HG02623 (cell line): ENCODE measurements around the gene MAMDC2.

ENCODE experiments used
- ATAC-seq: cut with Tn5 transposase; IDR thresholded peaks from one replicate; pipeline ENCODE4 v1.9.1; 2021; ENCODE audit warnings: moderate library complexity; ENCODE audit not compliant: unreplicated experiment

MAMDC2 gene

DNA sequence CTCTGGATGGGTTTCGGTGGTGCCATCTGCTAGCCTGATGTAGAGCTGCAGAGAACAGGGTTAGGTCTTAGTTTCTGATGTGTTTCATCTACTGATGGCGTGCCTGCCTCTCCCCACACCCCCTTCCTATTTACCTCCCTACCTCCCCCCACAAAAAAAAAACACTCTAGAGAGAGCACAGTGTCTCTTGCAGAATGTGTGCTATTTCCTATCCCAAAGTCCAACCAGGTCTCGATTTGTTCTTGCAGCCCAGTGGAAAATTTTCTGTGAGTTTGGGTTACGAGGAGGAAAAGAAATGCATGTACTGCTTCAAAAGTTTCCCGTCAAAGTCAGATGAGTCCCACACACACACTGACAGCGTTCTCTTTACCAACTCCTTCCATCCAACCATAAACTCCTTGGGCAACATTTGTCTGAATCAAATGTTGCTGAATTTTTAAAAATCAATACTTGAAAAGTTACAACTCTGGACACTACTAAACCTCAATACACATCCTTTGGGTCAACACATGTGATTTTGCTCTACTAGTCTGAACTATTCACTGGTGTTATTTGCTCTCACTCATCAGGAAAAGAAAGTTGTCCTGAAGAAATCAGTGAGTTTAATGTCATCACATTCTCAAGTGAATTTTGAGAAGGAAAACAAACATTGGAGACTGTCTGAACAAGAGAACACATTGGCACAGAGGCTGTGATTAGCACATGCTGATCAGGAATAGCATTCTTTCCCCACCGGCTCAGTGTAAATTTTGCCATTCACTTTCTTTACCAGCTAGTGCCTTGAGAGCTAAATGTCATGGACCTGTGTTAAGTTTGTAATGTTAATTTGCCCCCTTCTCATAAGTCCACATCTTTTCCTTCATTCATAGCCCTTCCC lies 84.1 kb downstream of the MAMDC2 start:
- ATAC-seq: no peak

DNA sequence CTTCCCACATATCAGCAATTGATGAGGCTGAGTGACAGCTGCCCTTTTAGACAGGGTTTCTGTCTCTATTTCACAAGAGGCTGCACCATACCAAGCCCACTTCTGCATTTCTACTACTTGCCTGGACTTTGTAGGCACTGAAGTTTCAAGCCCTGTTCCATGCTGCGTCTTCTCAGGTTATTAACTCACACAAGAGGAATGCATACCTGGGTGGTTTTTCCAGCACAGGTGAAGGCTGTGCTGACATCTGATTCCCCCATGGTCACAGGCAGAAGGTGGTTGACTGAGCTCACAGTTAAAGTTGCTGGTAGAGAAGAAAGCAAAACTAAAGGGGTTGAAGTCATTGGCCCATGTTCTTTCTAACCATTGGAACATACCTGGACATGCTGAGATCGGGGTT lies 86.6 kb downstream of the MAMDC2 start:
- ATAC-seq: no peak

DNA sequence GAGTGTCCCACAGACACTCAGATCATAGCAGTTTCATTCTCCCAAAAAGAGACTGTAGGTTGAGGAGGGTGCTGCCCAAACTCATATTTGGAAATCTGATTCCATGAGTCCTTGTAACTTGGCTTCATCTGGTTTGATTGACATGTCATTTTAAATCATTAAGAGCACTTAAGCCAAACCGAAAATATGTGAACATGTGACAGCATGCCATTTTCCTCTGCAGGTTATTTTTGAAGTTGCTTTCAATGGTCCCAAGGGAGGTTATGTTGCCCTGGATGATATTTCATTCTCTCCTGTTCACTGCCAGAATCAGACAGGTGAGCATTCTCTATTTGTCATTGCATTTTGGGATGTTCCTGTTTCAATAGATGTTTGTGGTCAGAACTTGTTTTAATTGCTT lies 87.6 kb downstream of the MAMDC2 start:
- ATAC-seq: no peak

DNA sequence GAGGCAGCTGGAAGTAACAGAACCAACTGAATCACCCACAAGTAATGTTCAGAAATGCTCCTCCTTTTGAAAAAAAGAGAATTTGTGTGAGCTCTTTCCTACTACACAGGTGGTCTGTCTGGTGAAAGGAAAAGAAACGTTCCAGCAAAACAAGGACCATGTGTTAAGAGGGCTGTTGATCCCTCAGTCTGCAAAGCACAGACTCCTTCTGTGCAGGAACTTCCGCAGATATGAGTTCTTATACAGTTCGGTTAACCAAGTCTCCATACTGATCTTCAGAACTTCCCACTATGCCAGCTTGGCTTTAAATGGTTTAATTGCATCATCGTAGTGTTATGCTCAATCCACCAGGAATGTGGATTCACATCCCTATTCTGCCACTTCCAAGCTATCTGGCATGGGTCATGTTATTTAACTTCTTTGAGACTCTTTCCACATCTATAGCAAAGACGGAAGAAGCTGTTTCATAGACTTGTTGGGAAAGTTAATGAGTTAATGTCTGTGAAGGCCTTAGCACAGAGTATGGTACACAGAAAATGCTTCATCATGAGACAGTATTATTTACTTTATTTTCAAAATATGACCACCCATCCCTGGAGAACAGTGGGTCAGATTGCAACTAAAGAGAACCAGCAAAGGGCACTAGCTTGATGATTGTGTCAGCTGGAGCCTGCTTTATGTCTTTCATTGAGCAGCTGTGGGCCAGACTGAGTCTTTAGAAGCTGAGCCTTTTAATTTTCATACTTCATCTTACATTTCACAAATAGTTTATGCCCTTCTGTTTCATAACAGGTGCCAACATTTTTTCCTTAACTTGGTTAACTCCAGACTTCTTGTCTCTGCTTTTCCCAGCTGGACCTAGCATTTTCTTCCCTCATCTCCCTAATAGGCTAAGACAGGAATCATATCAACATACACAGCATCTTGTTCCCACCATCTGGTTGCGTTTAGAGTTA lies 89.9 kb downstream of the MAMDC2 start:
- no peak for ATAC-seq

DNA sequence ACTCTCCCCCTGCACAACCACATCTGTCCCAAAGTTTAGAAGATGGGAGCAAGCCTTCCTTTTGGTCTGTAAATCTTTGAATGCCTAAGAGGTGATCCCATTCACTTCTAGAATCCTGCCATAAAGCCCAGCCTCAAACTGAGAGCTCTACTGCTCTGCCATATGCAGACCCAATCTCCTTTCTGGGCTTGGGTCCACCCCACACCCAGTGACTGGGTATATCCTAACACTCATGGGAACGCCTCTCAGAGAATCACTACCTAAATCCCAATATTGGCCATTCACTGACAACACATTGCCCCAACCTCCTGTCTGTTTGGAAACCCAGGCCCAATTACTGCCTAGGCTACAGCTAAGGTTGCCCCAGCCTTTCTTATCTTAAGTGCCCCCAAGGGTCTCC lies 90.7 kb downstream of the MAMDC2 start:
- no peak for ATAC-seq

DNA sequence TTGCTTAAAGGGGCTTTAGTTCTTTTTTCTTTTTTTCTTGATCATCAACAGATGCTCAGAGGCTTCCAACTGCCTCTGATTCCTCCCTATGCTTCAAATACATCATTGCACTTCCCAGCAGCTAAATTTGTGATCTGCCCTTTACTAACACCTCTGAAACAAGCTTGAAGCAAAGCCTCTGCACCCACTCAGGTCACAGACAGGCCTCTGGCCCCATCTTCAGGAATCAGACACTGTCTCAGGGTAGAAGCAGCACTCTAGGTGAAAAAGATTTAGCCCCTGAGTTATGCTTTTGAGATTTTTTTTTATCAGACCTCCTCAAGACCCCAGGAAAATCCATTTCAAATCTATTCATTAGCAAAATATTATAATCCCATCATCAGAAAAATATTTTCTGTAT lies 91.5 kb downstream of the MAMDC2 start:
- no peak for ATAC-seq

DNA sequence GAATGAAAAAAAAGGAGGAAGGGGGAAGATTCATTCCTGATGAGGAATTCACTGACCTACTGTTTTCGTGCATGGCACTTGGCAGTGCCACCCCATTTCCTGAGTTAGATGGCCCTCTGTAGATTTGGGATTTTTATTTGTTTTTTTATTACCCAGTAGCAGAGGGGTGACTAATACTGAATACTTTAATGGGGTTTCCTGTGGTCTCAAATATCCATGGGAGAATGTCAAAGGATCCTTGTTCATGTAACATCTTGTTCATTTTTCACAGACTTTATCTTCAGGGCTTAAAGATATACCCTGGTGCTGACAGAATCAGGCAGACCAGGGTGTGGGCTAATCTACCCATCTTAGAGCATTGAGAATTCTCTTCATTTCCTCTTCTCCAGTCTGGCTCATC lies 93.0 kb downstream of the MAMDC2 start:
- ATAC-seq: no peak

DNA sequence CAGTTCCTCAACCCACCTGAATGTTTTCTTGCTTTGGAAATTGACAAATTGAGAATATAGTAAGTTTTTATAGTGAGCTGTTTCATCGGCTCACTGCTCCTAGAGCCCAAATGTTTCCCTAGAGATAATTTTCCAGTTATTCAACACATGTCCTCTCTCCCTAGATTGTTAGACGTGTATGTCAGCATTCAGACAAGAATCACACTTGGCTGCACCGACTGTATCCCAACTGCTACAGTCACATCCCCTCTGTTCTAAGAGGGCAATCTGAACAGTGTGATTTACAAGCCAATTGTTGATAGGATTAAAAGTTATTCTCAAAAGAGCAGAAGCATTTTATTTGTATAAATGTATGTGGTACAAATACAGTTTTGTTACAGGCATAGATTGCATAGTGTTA lies 93.9 kb downstream of the MAMDC2 start:
- ATAC-seq: no peak

DNA sequence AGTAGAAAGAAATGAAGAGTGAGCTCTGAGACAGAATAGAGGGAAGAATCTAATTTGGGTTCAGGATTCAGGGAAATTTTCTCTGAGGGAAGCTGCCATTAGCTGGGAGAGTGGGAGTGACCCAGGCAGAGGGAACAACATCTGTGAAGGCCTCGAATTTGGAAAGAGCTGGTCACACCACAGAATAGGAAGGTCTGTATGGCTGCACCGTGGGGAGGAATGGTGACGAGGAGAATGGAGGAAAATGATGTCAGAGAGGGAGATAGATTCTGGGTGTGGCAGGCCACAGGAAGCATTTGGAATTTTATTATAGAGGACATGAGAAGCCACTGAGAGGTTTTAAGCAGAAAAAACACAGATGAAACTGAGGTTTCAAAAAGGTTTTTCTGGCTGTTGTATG lies 98.5 kb downstream of the MAMDC2 start:
- ATAC-seq: no peak

DNA sequence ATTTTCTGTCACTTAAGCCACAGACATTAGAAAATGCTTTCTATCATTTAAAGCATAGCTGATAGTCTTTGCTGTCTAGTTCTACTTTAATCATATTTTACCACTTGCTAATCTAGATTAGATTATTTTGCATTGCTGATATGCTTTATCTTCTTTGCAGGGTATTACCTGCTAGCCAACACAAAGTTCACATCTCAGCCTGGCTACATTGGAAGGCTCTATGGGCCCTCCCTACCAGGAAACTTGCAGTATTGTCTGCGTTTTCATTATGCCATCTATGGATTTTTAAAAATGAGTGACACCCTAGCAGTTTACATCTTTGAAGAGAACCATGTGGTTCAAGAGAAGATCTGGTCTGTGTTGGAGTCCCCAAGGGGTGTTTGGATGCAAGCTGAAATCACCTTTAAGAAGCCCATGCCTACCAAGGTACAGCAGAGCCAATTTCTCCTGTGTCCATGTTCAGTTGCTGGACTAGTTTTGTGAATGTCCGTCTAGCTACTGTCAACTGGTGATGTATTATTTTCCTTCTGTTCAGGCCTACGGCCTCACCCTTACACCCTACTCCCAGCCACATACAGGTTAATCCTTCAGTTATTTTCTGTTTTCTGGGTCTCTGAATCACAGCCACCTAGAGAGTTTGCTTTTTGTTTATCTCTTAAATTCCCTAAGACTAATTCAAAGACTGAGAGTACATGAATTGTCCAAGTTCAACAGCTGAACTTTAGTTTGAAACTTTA lies 99.9 kb downstream of the MAMDC2 start:
- ATAC-seq: no peak

DNA sequence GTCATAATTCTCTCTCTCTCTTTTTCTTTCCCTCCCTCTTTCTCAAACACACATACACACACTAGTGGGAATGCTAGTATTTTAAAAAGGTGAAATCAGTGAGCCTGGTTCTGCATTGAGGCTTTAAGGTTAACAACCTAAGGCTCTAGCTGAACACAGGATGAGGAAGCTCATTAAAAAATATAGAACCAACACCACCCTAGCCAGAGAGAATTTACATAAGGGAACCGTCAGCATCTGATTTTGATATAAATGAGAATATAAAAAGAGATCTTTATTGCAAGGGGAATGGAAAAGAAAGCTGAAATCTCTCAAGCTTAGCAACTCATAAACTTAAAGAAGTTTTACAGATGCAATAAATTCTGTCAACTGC lies 100.5 kb downstream of the MAMDC2 start:
- no peak for ATAC-seq

DNA sequence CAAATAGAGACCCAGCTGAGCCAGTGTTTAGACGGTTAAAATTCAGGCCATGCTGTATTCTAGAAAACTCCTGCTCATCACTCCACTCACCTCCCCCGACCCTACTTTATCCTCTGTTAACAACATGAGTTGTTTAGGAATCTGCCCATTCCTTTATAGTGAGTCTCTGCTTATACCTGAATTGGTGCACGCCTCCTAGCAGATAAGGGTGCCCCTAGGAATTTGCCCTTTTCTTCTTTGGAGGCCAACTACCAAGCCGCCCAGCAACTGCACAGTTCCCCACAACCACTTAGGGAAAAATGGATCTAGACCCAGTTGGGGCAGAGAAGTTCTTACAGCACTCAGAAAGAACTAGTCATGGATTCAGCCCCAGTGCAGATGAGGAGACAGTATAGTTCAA lies 102.3 kb downstream of the MAMDC2 start:
- ATAC-seq: no peak

DNA sequence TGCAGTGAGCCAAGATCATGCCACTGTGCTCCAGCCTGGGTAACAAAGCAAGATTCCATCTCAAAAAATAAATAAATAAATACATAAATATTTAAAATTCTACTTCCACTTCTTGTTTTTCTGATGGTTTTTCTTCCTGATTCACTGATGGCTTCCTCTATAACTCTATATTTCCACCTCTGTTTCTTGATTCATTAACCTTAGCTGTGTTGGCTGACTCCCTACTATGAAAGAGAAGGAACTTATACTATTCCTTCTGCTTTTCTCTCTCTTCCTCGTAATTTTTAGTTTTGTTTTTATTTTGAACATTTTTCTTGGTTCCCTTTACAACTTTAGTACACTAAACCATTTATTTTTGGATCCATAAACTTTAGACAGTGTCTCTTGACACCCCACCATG lies 103.5 kb downstream of the MAMDC2 start:
- no peak for ATAC-seq

DNA sequence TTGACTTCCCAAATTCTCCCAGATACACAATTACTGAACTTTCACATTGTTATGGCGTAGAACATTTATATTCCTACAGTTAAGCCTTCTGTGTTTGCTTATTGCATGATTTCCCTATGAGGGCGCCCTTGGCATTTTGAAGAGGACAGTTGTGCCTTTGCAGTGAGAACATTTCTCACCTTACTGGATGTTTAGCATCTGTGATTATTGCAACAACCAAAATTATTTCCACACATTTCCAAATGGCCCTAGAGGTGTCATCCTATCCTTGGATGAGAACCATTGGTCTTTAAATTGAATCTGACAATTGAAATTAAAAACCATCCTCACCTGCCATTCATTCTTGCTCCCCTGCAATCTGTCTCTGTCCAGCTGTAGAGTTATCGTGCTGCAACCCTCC lies 104.0 kb downstream of the MAMDC2 start:
- ATAC-seq: no peak

DNA sequence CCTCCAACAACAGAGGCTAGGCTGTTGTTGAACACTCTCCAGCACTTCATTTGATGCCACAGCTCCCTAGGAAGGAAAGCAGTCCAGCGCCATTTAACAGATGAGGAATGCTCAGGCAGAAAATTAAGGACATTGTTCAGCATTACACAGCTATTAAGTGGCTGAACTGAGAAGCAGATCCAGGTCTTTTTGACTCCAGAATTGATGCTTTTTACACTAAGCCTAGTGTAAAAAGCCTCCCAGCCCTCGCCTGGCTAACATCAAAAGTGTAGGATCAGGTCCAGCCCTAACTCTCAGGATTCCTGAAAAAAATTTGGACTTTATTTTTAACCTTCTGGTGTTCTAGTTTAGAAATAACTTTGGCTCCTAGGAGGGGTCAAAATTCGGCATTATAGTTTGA lies 108.7 kb downstream of the MAMDC2 start:
- no peak for ATAC-seq

DNA sequence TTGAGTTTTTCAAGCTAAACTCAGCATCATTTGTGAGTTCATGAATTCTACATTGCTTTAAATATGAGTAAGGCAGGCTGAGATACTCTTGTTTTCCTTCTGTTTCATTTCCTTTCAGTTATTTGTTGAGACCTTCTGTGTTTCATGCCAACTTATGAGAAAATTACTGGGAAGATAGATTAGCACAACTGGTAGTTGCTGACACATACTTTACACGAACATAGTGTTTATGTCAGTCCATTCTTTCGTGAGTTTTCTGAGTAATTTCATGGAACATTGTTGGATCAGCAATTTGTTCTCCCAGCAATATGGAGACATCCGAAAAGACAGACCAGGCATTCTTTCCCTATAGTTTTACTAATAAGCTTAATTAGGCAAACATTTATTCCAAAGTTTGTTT lies 113.1 kb downstream of the MAMDC2 start:
- ATAC-seq: no peak

DNA sequence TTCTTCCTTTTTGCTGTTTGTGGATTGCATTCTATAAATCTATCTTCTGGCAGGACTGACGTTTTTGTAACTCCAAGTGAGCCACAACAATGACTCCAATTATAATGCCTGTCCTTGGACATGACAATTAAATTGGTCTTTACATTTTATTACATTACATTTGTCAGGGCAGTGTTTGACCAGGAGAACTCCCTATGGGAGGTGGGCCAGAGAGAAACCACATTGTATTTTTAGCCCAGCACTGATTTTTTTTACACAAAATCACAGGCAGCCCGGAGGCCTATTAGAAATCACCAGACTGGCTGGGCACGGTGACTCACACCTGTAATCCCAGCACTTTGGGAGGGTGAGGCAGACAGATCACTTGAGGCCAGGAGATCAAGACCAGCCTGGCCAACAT lies 116.0 kb downstream of the MAMDC2 start:
- no peak for ATAC-seq

DNA sequence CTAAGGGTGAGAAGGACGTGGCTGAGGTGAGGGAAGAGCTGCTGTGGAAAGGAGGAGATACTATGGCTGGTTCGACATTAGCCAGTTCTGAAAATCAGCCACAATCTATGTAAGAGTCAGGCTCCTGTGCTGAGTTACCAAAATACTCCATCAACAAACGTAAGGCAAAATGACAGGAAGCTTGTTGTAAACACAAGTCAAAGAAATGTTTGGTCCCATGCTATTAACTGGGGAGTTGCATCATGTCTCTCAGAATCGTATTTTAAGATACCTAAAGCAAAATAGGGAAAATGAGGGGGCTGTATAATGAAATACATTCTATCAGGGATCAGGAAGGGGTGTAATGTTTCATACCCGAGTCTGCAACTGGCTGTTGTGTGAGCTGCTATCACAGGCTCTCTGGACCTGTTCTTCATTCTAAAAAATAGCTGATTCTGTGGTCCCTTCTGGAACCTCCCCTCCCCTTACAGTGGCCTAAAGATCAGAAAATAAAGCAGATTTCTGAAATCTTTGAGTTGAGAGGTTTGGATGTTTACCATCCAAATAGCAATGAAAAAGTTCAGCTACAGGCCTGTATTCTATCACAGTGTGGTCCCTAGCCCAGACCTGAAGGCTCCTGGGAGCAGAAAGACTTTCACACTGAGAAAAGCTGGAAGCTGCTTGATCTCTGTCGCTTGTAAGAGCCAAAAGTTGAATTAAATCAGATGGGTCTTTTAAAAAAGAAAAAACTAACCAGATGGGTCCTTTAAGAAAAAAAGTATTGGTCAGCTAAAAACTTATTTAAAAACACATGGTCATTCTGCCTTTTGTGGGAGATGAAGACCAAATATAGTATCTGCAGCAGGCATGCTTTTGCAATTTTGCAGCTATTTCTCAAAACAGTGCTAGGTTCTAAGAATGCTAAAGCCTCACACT lies 117.3 kb downstream of the MAMDC2 start:
- ATAC-seq: no peak

DNA sequence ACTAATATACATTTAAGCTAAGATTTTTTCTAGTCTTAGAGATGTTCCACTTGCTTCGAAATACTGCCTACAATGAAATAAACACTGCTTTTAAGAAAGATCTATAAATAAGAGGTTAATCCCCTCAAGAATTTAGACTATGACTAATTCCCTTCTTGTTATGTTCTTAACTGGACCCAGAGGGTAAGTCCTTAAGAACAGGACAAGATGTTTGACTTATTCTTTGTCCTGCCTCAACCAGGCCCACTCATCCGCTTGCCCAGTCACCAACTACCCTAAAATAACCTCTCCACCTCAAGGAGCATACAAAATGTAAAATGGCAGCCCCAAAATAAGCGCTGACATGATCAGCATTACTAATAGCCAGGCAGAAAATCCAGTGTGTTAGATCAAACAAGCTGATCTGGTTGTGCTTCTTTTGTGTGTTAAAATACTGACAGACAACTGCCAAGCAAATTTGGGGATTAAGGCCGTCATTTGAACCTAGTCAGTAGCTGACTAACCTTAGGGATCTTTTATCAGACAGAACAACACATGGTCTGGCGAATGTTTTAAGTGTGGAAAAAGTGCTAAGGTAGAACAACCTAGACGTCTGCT lies 121.5 kb downstream of the MAMDC2 start:
- ATAC-seq: no peak

DNA sequence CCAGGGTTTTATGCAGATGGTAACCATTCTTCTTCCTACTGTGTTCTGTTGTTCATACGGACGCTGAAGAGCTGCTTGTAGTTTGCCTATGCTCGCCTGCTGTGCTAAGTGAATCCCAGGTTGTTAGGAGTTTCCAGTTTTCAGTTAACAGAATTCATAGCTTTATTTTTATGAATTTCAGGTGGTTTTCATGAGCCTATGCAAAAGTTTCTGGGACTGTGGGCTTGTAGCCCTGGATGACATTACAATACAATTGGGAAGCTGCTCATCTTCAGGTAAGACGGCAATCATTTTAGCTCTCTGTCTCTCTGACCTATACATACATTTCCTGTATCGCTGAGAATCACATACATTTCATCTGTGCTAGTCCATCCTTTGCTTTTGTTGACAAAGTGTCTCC lies 124.9 kb downstream of the MAMDC2 start:
- ATAC-seq: no peak
